Gastroesophageal sphincter (tissue), 4 donors: ENCODE measurements around the gene COPZ1. TPM values are rescaled to one million over a fixed set of nuclear protein-coding genes. Genes with fewer than 3 reads are reported as not detected.

Source experiments
- ATAC-seq: fragments of 150-250 bp; one replicate; pipeline ENCODE4 v1.9.1; 2016; ENCODE audit warnings: mild to moderate bottlenecking, moderate library complexity
- H3K27ac ChIP-seq, 4 donors: fragments of 200-600 bp; sonication (generic) in 3 of 4; 1 replicate in 3 of 4; 2 replicates in 1 of 4; pipeline ENCODE4 v1.5.1; 2016 to 2019
- H3K27me3 ChIP-seq: fragments of 200-600 bp; sonication (generic); one replicate; pipeline ENCODE4 v1.5.1; 2019
- H3K36me3 ChIP-seq, 2 donors: fragments of 200-600 bp; sonication (generic); one replicate each; pipeline ENCODE4 v1.5.1; 2019; ENCODE audit warnings: control low read depth in 1 of 2
- H3K4me1 ChIP-seq, 3 donors: fragments of 200-600 bp; sonication (generic); 1 replicate in 2 of 3; 2 replicates in 1 of 3; pipeline ENCODE4 v1.5.1; 2016 to 2019; ENCODE audit warnings: control low read depth in 2 of 3
- H3K4me3 ChIP-seq, 2 donors: fragments of 200-600 bp; sonication (generic); one replicate each; pipeline ENCODE4 v1.5.1; 2019; ENCODE audit warnings: mild to moderate bottlenecking in 1 of 2, moderate library complexity in 1 of 2
- H3K9me3 ChIP-seq, 3 donors: fragments of 200-600 bp; sonication (generic); one replicate each; pipeline ENCODE4 v1.5.1; 2017 to 2019; ENCODE audit warnings: control low read depth in 2 of 3
- CTCF ChIP-seq, 4 experiments: fragments of 200-600 bp in 2 of 4; fragments of 450-650 bp in 2 of 4; sonication (generic) in 1 of 4; IDR thresholded peaks; one replicate each; pipeline ENCODE4 v1.5.1; 2017 to 2019; ENCODE audit warnings: antibody characterized with exemption in 4 of 4, mild to moderate bottlenecking in 2 of 4, moderate library complexity in 2 of 4
- EP300 ChIP-seq: sonication (generic); formaldehyde crosslinking; IDR thresholded peaks from one replicate; pipeline ENCODE4 v1.6.1; 2017; ENCODE audit warnings: antibody characterized with exemption, mild to moderate bottlenecking
- POLR2A ChIP-seq, 2 donors: fragments of 450-650 bp; IDR thresholded peaks; one replicate each; pipeline ENCODE4 v1.6.1; 2017; ENCODE audit warnings: antibody characterized with exemption in 2 of 2, mild to moderate bottlenecking in 2 of 2, moderate library complexity in 1 of 2
- POLR2AphosphoS5 ChIP-seq: sonication (generic); formaldehyde crosslinking; IDR thresholded peaks from one replicate; pipeline ENCODE4 v1.6.1; 2017; ENCODE audit warnings: antibody characterized with exemption
- WGBS, 2 donors: methylation state at CpG; one replicate each; pipeline ENCODE4 v1.1.5; 2018; ENCODE audit warnings: low coverage in 1 of 2; 5-methylcytosine and 5-hydroxymethylcytosine counted together
- total RNA-seq, 4 donors: library from RNA; depleted of rRNA; stranded (reverse); fragments of >200 nt; gene quantifications; one replicate each; pipeline ENCODE4 v1.1.0, GENCODE V29; 2016

Gene COPZ1
- total RNA-seq, 4 donors from 2014 or later, result 47.0 to 138 (median 57.5) TPM

GRCh38 chr12:54390668-54391551 is 66.0 kb downstream of the COPZ1 start:
- Histone ChIP-seq H3K4me1 (peaks cover 0 to 28% (median 4%) of the 10 kb centered on the region in 3 donors), H3K27me3 (no peaks in the 10 kb centered on the region), H3K27ac (peak overlapping the region in 2 of 4 donors; percentile 48 to 66), H3K9me3 (no peaks in the 10 kb centered on the region), H3K36me3 (peaks cover 0 to 28% of the 10 kb centered on the region in 2 donors), H3K4me3 (peak overlapping the region; percentile 29 to 53)
- 62 to 63% methylated on average over 4 to 6 of the region's 51 CpGs for WGBS, 2 donors
- TF ChIP-seq POLR2AphosphoS5 (no peak), EP300 (no peak), CTCF (IDR thresholded peaks at IDR 0.05) (no peak), POLR2A (IDR thresholded peaks at IDR 0.05) (no peak)
- ATAC-seq, result peak; percentile 8

DNA sequence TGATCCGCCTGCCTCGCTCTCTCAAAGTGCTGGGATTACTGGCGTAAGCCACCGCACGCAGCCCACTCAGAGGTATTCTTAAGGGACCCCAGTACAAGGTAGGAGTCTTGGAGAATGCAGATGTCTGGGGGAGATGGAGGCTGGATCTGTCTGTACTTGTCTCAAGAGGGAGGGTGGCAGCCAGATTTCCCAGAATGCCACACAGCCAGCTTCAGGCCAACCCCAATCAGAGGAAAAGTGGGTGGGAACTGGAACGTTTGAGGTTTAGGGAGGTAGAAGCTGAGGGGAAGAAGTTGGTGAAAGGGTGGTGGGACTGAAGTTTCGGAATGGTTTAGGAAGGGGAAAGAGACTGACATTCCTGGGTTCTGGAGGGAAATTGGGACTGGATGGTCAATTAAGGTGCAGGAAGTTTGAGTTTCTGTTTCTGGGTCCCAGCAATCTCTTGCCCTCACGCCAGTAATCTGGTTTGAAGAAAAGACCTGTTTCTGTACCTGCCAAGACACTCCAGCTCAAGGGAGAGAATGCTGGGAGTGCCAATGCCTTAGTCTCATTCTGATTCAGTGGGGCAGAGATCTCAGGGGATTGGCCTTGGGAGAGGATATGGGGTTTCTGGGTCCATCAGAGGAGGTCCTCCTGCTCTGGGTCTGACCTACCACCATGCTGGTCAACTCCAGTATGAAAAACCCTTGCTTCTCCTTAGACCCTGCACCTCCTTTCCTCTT is 67.7 kb downstream of the COPZ1 start:
- Histone ChIP-seq H3K4me3 (no peak overlapping the region), H3K27me3 (no peaks in the 10 kb centered on the region), H3K27ac (peak overlapping the region in 2 of 4 donors; percentile 19 to 38), H3K36me3 (peaks cover 2 to 45% of the 10 kb centered on the region in 2 donors), H3K4me1 (peaks cover 0 to 21% (median 4%) of the 10 kb centered on the region in 3 donors), H3K9me3 (no peaks in the 10 kb centered on the region)
- ATAC-seq, result no peak
- WGBS, 2 donors, result 68 to 85% methylated on average over 3 to 5 of the region's 8 CpGs
- TF ChIP-seq EP300, result no peak
- no peak for TF ChIP-seq CTCF (IDR thresholded peaks at IDR 0.05)
- no peak for TF ChIP-seq POLR2AphosphoS5
- TF ChIP-seq POLR2A (IDR thresholded peaks at IDR 0.05), result no peak

DNA sequence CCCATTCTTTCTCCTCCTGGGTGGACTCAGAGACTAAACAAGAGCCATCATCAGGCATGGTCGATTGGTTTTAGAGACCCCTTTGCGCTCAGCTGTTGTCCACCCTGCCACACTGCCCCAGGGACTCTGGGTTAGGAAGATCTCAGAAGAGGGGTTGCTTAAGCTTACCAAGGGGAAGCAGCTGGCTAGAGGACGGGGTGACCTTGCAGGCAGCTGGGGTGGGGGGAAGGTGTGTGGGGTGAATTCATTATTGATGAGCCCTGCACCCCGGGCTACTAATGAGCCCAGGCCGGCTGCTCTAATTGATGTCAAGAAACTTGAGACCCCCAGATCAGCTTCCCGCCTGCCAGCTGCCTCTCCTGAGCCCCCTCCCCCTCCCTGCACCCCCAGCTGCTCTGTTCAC is 68.3 kb downstream of the COPZ1 start:
- no peak for ATAC-seq
- Histone ChIP-seq H3K4me3 (no peak overlapping the region), H3K4me1 (peaks cover 0 to 21% (median 4%) of the 10 kb centered on the region in 3 donors), H3K27ac (peak overlapping the region in 2 of 4 donors; percentile 19 to 38), H3K36me3 (peaks cover 2 to 51% of the 10 kb centered on the region in 2 donors), H3K27me3 (no peaks in the 10 kb centered on the region), H3K9me3 (no peaks in the 10 kb centered on the region)
- TF ChIP-seq EP300, result no peak
- TF ChIP-seq POLR2AphosphoS5, result no peak
- no peak for TF ChIP-seq POLR2A (IDR thresholded peaks at IDR 0.05)
- no peak for TF ChIP-seq CTCF (IDR thresholded peaks at IDR 0.05)
- 53 to 59% methylated on average over 3 of the region's 6 CpGs for WGBS, 2 donors

- H3K4me3 ChIP-seq, result no peak overlapping the region
- TF ChIP-seq CTCF (IDR thresholded peaks at IDR 0.05) (no peak), EP300 (no peak), POLR2A (IDR thresholded peaks at IDR 0.05) (no peak), POLR2AphosphoS5 (no peak)
- H3K9me3 ChIP-seq, result no peaks in the 10 kb centered on the region
- no peaks in the 10 kb centered on the region for H3K27me3 ChIP-seq
- peak overlapping the region in 2 of 4 donors; percentile 19 to 38 for H3K27ac ChIP-seq
- WGBS, 2 donors, result 63 to 83% methylated on average over 3 of the region's 3 CpGs
- H3K36me3 ChIP-seq, result peaks cover 2 to 56% of the 10 kb centered on the region in 2 donors
- H3K4me1 ChIP-seq, result peaks cover 0 to 21% (median 4%) of the 10 kb centered on the region in 3 donors
- no peak for ATAC-seq
These were observed 68.8 kb downstream of the COPZ1 start for GRCh38 chr12:54393743-54394142.
